H9 (cell line): Measurements from ENCODE around the gene LGSN. TPM values are rescaled to one million over a fixed set of nuclear protein-coding genes. Genes with fewer than 3 reads are reported as not detected.
"Not testable (repeated sequence)": the region's sequence is repeated elsewhere in the genome, so short reads cannot be mapped to it uniquely, and the experiment has no call there.

Source experiments
- DNase-seq: peaks from one replicate; pipeline ENCODE4 v3.0.0-alpha.2; 2017
- H2AFZ ChIP-seq: one replicate; pipeline ENCODE4 v1.6.1; 2013; ENCODE audit warnings: mild to moderate bottlenecking, low read length, control low read depth, moderate library complexity
- H2AK5ac ChIP-seq: 2 replicates; pipeline ENCODE4 v1.6.1; 2013; ENCODE audit warnings: low read length, control low read depth, mixed read lengths; ENCODE audit not compliant: insufficient read length
- H2BK120ac ChIP-seq: one replicate; pipeline ENCODE4 v1.6.1; 2013; ENCODE audit warnings: low read depth, mild to moderate bottlenecking, low read length, control low read depth, inconsistent platforms; ENCODE audit not compliant: poor library complexity, severe bottlenecking
- H2BK12ac ChIP-seq: 2 replicates; pipeline ENCODE4 v1.6.1; 2013; ENCODE audit warnings: low read length, control low read depth, mixed read lengths, low read depth; ENCODE audit not compliant: insufficient read length
- H2BK15ac ChIP-seq: 2 replicates; pipeline ENCODE4 v1.6.1; 2013; ENCODE audit warnings: low read depth, low read length, control low read depth
- H2BK20ac ChIP-seq: one replicate; pipeline ENCODE4 v1.6.1; 2013; ENCODE audit warnings: low read depth, mild to moderate bottlenecking, low read length, control low read depth, inconsistent platforms; ENCODE audit not compliant: poor library complexity, severe bottlenecking
- H2BK5ac ChIP-seq: 2 replicates; pipeline ENCODE4 v1.6.1; 2013; ENCODE audit warnings: low read length, control low read depth, mixed read lengths; ENCODE audit not compliant: insufficient read length
- H3K14ac ChIP-seq: 2 replicates; pipeline ENCODE4 v1.6.1; 2013; ENCODE audit warnings: low read length, control low read depth; ENCODE audit not compliant: insufficient read depth
- H3K18ac ChIP-seq: 2 replicates; pipeline ENCODE4 v1.6.1; 2013; ENCODE audit warnings: low read depth, mild to moderate bottlenecking, mixed read lengths, low read length, control low read depth; ENCODE audit not compliant: insufficient read length
- H3K23ac ChIP-seq: 2 replicates; pipeline ENCODE4 v1.6.1; 2013; ENCODE audit warnings: low read length, control low read depth, mixed read lengths, low read depth; ENCODE audit not compliant: insufficient read length
- H3K23me2 ChIP-seq: 2 replicates; pipeline ENCODE4 v1.6.1; 2013; ENCODE audit warnings: low read depth, mild to moderate bottlenecking, mixed read lengths, low read length, control low read depth; ENCODE audit not compliant: insufficient read length, poor library complexity, severe bottlenecking
- H3K27ac ChIP-seq: 2 replicates; pipeline ENCODE4 v1.5.1; 2013; ENCODE audit warnings: low read length, control low read depth, mixed read lengths, low read depth; ENCODE audit not compliant: insufficient read length
- H3K27me3 ChIP-seq: 2 replicates; pipeline ENCODE4 v1.6.1; 2013; ENCODE audit warnings: low read length, control low read depth, inconsistent platforms; ENCODE audit not compliant: insufficient read depth
- H3K4ac ChIP-seq: 2 replicates; pipeline ENCODE4 v1.6.1; 2013; ENCODE audit warnings: low read depth, mild to moderate bottlenecking, control low read depth, inconsistent platforms, low read length, moderate library complexity
- H3K4me1 ChIP-seq: 2 replicates; pipeline ENCODE4 v1.6.1; 2013; ENCODE audit warnings: low read length, control low read depth, inconsistent platforms; ENCODE audit not compliant: insufficient read depth
- H3K4me2 ChIP-seq: 2 replicates; pipeline ENCODE4 v1.6.1; 2013; ENCODE audit warnings: low read length, control low read depth, mixed read lengths; ENCODE audit not compliant: insufficient read length, insufficient read depth
- H3K56ac ChIP-seq: 2 replicates; pipeline ENCODE4 v1.6.1; 2013; ENCODE audit warnings: low read depth, mild to moderate bottlenecking, mixed read lengths, low read length, control low read depth; ENCODE audit not compliant: insufficient read length
- H3K79me1 ChIP-seq: 2 replicates; pipeline ENCODE4 v1.6.1; 2013; ENCODE audit warnings: low read depth, mild to moderate bottlenecking, moderate library complexity, low read length, control low read depth, inconsistent platforms; ENCODE audit not compliant: insufficient read depth, poor library complexity, severe bottlenecking
- H3K79me2 ChIP-seq: 2 replicates; pipeline ENCODE4 v1.6.1; 2013; ENCODE audit warnings: low read length, control low read depth, inconsistent platforms; ENCODE audit not compliant: insufficient read depth
- H3K9ac ChIP-seq: 2 replicates; pipeline ENCODE4 v1.6.1; 2013; ENCODE audit warnings: low read length, control low read depth, mixed read lengths; ENCODE audit not compliant: insufficient read length; ENCODE audit errors: extremely low read depth
- H3K9me3 ChIP-seq: one replicate; pipeline ENCODE4 v1.6.1; 2013; ENCODE audit warnings: low read depth, low read length, inconsistent platforms; ENCODE audit not compliant: control insufficient read depth
- H3T11ph ChIP-seq: one replicate; pipeline ENCODE4 v1.6.1; 2013; ENCODE audit warnings: mild to moderate bottlenecking, low read length, control low read depth, inconsistent platforms
- H4K20me1 ChIP-seq: one replicate; pipeline ENCODE4 v1.6.1; 2013; ENCODE audit not compliant: control insufficient read depth, insufficient read length, insufficient read depth
- H4K5ac ChIP-seq: 2 replicates; pipeline ENCODE4 v1.6.1; 2013; ENCODE audit warnings: low read depth, mild to moderate bottlenecking, mixed read lengths, low read length, control low read depth; ENCODE audit not compliant: insufficient read length
- H4K8ac ChIP-seq: replicated peaks from 2 replicates; pipeline ENCODE4 v1.6.1; 2013; ENCODE audit warnings: low read length, control low read depth, mixed read lengths, low read depth; ENCODE audit not compliant: insufficient read length
- H4K91ac ChIP-seq: 2 replicates; pipeline ENCODE4 v1.6.1; 2013; ENCODE audit warnings: low read depth, mild to moderate bottlenecking, moderate library complexity, mixed read lengths, low read length, control low read depth; ENCODE audit not compliant: insufficient read length
- H3K27ac Mint-ChIP-seq, 3 experiments: 2 replicates in 2 of 3; 3 replicates in 1 of 3; pipeline ENCODE4 v1.8.0; 2020 to 2021; ENCODE audit warnings: mixed read lengths in 3 of 3, mild to moderate bottlenecking in 1 of 3, moderate library complexity in 1 of 3
- H3K27me3 Mint-ChIP-seq: 2 replicates; pipeline ENCODE4 v1.8.0; 2021; ENCODE audit warnings: low read depth, mild to moderate bottlenecking, moderate library complexity, mixed read lengths
- H3K36me3 Mint-ChIP-seq, 3 experiments: 2 replicates in 2 of 3; 3 replicates in 1 of 3; pipeline ENCODE4 v1.8.0; 2020 to 2021; ENCODE audit warnings: low read depth in 3 of 3, mixed read lengths in 3 of 3; ENCODE audit not compliant: insufficient read depth in 1 of 3
- H3K4me1 Mint-ChIP-seq, 2 experiments: 2 replicates each; pipeline ENCODE4 v1.8.0; 2020; ENCODE audit warnings: mixed read lengths in 2 of 2
- H3K4me3 Mint-ChIP-seq, 2 experiments: 2 replicates in 1 of 2; 3 replicates in 1 of 2; pipeline ENCODE4 v1.8.0; 2020 to 2021; ENCODE audit warnings: mild to moderate bottlenecking in 2 of 2, mixed read lengths in 2 of 2, moderate library complexity in 1 of 2
- H3K9me3 Mint-ChIP-seq, 2 experiments: 2 replicates in 1 of 2; 3 replicates in 1 of 2; pipeline ENCODE4 v1.8.0; 2020; ENCODE audit warnings: mild to moderate bottlenecking in 2 of 2, mixed read lengths in 2 of 2, moderate library complexity in 1 of 2
- WGBS: extraction: QIAGEN DNeasy Blood & Tissue Kit; methylation state at CpG from one replicate; pipeline ENCODE4 v1.1.7; 2013; ENCODE audit warnings: missing lambda C conversion rate, low lambda C conversion rate, mixed read lengths; ENCODE audit not compliant: insufficient read length; ENCODE audit errors: extremely low coverage; 5-methylcytosine and 5-hydroxymethylcytosine counted together
- total RNA-seq: library from RNA; stranded (reverse); gene quantifications from 2 replicates; pipeline ENCODE4 v1.2.1, GENCODE V29; 2021

LGSN gene
- total RNA-seq, 1 experiment from 2014 or later = 0.13 TPM

DNA sequence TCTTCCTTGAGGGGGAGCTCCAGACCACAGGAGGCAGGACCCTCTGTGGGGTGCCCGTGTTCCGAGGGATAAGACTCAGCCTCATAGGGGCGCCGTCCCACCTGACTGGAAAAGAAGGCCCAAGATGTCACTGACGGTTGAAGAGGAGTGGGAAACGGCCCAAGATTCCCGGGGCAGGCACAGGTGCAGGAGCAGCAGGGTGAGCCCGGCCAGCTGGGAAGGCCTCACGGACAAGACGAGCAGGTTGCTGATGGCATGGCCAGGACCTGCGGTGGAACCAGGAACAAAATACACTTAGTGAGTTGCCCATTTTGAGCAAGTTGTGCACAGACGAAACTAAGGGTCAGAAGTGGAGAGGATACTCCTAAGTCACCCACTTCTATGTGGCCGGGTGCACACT, 89.8 kb downstream of the LGSN start:
- H4K91ac ChIP-seq, H3K4ac ChIP-seq, H3K4me1 Mint-ChIP-seq, H3K4me3 Mint-ChIP-seq, H2AFZ ChIP-seq, H3K4me2 ChIP-seq, H3K9me3 ChIP-seq, H2BK120ac ChIP-seq, H3K79me2 ChIP-seq, H3K27ac Mint-ChIP-seq, H2BK5ac ChIP-seq, H4K5ac ChIP-seq, H3K27me3 ChIP-seq, H3T11ph ChIP-seq, H2BK20ac ChIP-seq, H3K9ac ChIP-seq, H3K56ac ChIP-seq, H3K27me3 Mint-ChIP-seq, H4K20me1 ChIP-seq, H3K18ac ChIP-seq, H3K79me1 ChIP-seq, H3K23me2 ChIP-seq, DNase-seq, H3K23ac ChIP-seq, H2AK5ac ChIP-seq, H3K4me1 ChIP-seq, H2BK12ac ChIP-seq, H4K8ac ChIP-seq, H2BK15ac ChIP-seq, H3K27ac ChIP-seq, H3K14ac ChIP-seq: not testable (repeated sequence)
- Mint-ChIP-seq H3K9me3 (peaks cover 22 to 26% of the 10 kb centered on the region in 2 experiments), H3K36me3 (peaks cover 3 to 24% (median 8%) of the 10 kb centered on the region in 3 experiments; a peak in 4 of 7 replicates)
- no CpG with 5 or more reads among the region's 13 CpGs for WGBS

DNA sequence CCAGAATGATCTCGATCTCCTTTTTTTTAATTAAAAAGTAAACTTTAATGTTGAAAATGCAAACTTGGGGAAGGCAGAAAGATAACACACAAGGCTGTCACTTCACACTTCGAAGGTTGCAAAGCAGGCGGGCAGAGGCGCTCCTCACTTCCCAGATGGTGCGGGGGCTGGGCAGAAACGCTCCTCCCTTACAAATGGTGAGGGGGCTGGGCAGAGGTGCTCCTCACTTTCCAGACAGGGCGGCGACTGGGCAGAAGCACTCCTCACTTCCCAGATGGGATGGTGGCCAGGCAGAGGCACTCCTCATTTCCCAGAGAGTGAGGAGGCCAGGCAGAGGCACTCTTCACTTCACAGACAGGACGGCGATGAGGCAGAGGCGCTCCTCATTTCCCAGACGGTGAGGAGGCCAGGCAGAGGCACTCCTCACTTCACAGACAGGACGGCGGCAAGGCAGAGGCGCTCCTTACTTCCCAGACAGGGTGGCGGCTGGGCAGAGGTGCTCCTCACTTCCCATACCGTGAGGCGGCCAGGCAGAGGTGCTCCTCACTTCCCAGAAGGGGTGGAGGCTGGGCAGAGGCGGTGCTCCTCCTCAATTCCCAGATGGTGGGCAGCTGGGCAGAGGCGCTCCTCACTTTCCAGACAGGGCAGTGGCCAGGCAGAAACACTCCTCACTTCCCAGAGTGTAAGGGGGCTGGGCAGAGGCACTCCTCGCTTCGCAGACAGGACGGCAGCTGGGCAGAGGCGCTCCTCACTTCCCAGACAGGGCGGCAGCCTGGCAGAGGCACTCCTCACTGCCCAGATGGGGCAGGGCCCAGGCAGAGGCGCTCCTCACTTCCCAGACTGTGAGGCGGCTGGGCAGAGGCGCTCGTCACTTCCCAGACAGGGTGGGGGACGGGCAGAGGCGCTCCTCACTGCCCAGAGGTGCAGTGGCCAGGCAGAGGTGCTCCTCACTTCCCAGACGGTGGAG, 91.6 kb downstream of the LGSN start:
- H3K27ac ChIP-seq, H3K4me1 Mint-ChIP-seq, H3K56ac ChIP-seq, H3K79me1 ChIP-seq, H3T11ph ChIP-seq, H2AFZ ChIP-seq, H4K91ac ChIP-seq, DNase-seq, H2BK15ac ChIP-seq, H3K23me2 ChIP-seq, H2BK120ac ChIP-seq, H3K9ac ChIP-seq, H3K23ac ChIP-seq, H3K27me3 ChIP-seq, H3K4me1 ChIP-seq, H3K14ac ChIP-seq, H3K18ac ChIP-seq, H4K5ac ChIP-seq, H2BK5ac ChIP-seq, H3K4me2 ChIP-seq, H4K20me1 ChIP-seq, H3K9me3 ChIP-seq, H2BK12ac ChIP-seq, H3K27me3 Mint-ChIP-seq, H2AK5ac ChIP-seq, H4K8ac ChIP-seq, H3K27ac Mint-ChIP-seq, H3K4ac ChIP-seq, H3K4me3 Mint-ChIP-seq, H2BK20ac ChIP-seq, H3K79me2 ChIP-seq: not testable (repeated sequence)
- Mint-ChIP-seq H3K36me3 (peaks cover 3 to 20% (median 8%) of the 10 kb centered on the region in 3 experiments; a peak in 4 of 7 replicates), H3K9me3 (peaks cover 17 to 22% of the 10 kb centered on the region in 2 experiments)
- WGBS = no CpG with 5 or more reads among the region's 32 CpGs
